HCT116 (cell line): ENCODE results near the gene HYAL4.

Experiments used
- EGR1 ChIP-seq: IDR thresholded peaks from 2 replicates; pipeline ENCODE4 v1.6.1; 2012; ENCODE audit warnings: low read depth
- EZH2 ChIP-seq: fragments of 200-600 bp; sonication (generic); IDR thresholded peaks from 2 replicates; pipeline ENCODE4 v1.6.1; 2017; ENCODE audit warnings: antibody characterized with exemption, mixed run types
- FOSL1 ChIP-seq: IDR thresholded peaks from 2 replicates; pipeline ENCODE4 v1.6.1; 2012; ENCODE audit warnings: low read depth
- JUND ChIP-seq: IDR thresholded peaks from 2 replicates; pipeline ENCODE4 v1.6.1; 2012
- MAX ChIP-seq: IDR thresholded peaks from 2 replicates; pipeline ENCODE4 v1.6.1; 2012
- POLR2A ChIP-seq: IDR thresholded peaks from 2 replicates; pipeline ENCODE4 v1.7.0; 2011; ENCODE audit warnings: borderline replicate concordance; ENCODE audit not compliant: insufficient read depth, insufficient read length; ENCODE audit errors: extremely low read depth
- POLR2AphosphoS5 ChIP-seq: IDR thresholded peaks from 2 replicates; pipeline ENCODE4 v1.6.1; 2011; ENCODE audit warnings: mild to moderate bottlenecking, low read depth, low read length, moderate library complexity
- YY1 ChIP-seq: IDR thresholded peaks from 2 replicates; pipeline ENCODE4 v1.6.1; 2011; ENCODE audit warnings: low read length, low read depth, moderate library complexity, mild to moderate bottlenecking; ENCODE audit not compliant: insufficient replicate concordance; ENCODE audit errors: extremely low read depth
- TF ChIP-seq, protein P1 (sequence below), 3 experiments: fragments of 200-600 bp in 1 of 3; sonication (generic) in 1 of 3; IDR thresholded peaks in 2 of 3; conservative IDR thresholded peaks in 1 of 3; 2 replicates each; pipeline ENCODE4 v1.5.1; 2012 to 2017; ENCODE audit warnings: low read depth in 2 of 3, low read length in 2 of 3, antibody characterized with exemption in 1 of 3, borderline replicate concordance in 1 of 3, control low read depth in 1 of 3, mild to moderate bottlenecking in 1 of 3, mixed read lengths in 1 of 3, mixed run types in 1 of 3, moderate library complexity in 1 of 3; ENCODE audit not compliant: insufficient read depth in 1 of 3

DNA sequence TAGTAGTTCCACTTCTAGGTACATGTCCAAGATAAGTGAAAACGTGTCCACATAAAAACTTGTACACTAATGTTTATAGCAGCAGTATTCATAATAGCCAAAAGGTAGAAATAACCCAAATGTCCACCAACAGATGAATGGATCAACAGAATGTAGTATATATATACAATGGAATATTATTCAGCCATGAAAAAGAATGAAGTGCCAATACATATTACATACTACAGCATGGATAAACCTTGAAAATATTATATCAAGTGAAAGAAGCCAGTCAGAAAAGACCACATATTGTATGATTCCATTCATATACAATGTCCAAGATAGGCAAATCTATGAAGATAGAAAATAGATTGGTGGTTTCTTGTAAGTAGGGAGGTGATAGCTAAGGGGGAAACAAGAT is 48.4 kb upstream of the HYAL4 start:
- TF ChIP-seq, protein P1, sequence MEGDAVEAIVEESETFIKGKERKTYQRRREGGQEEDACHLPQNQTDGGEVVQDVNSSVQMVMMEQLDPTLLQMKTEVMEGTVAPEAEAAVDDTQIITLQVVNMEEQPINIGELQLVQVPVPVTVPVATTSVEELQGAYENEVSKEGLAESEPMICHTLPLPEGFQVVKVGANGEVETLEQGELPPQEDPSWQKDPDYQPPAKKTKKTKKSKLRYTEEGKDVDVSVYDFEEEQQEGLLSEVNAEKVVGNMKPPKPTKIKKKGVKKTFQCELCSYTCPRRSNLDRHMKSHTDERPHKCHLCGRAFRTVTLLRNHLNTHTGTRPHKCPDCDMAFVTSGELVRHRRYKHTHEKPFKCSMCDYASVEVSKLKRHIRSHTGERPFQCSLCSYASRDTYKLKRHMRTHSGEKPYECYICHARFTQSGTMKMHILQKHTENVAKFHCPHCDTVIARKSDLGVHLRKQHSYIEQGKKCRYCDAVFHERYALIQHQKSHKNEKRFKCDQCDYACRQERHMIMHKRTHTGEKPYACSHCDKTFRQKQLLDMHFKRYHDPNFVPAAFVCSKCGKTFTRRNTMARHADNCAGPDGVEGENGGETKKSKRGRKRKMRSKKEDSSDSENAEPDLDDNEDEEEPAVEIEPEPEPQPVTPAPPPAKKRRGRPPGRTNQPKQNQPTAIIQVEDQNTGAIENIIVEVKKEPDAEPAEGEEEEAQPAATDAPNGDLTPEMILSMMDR (IDR thresholded peaks at IDR 0.05 in 2 of 3, conservative IDR thresholded peaks at IDR 0.05 in 1 of 3; ENCODE audit: borderline replicate concordance in 1 of 3, insufficient read depth in 1 of 3, low read depth in 2 of 3, low read length in 2 of 3): no peak
- TF ChIP-seq FOSL1 (no peak), MAX (no peak), POLR2AphosphoS5 (no peak), POLR2A (no peak), JUND (no peak), YY1 (no peak), EZH2 (no peak), EGR1 (no peak)
